HEK293 (cell line): Measurements from ENCODE around the gene HID1.

ENCODE experiments used
- KLF17 ChIP-seq: fragments of 450-650 bp; formaldehyde crosslinking; IDR thresholded peaks from 2 replicates; pipeline ENCODE4 v1.5.1; 2016; ENCODE audit warnings: missing biosample characterization, missing genetic modification characterization
- PATZ1 ChIP-seq: fragments of 450-650 bp; formaldehyde crosslinking; IDR thresholded peaks from 2 replicates; pipeline ENCODE4 v1.5.1; 2016; ENCODE audit warnings: missing biosample characterization, missing genetic modification characterization
- PRDM4 ChIP-seq: fragments of 450-650 bp; formaldehyde crosslinking; IDR thresholded peaks from 2 replicates; pipeline ENCODE4 v1.5.1; 2017; ENCODE audit warnings: missing biosample characterization, missing genetic modification characterization
- ZBTB44 ChIP-seq: fragments of 450-650 bp; IDR thresholded peaks from 2 replicates; pipeline ENCODE4 v1.5.1; 2018; ENCODE audit warnings: missing biosample characterization, mild to moderate bottlenecking, missing genetic modification characterization
- ZBTB8A ChIP-seq: fragments of 450-650 bp; formaldehyde crosslinking; IDR thresholded peaks from 2 replicates; pipeline ENCODE4 v1.5.1; 2016; ENCODE audit warnings: missing biosample characterization, missing genetic modification characterization
- ZEB2 ChIP-seq: fragments of 450-650 bp; formaldehyde crosslinking; IDR thresholded peaks from 2 replicates; pipeline ENCODE4 v1.5.1; 2016; ENCODE audit warnings: missing biosample characterization, missing genetic modification characterization
- ZFHX2 ChIP-seq: fragments of 450-650 bp; formaldehyde crosslinking; conservative IDR thresholded peaks from 2 replicates; pipeline ENCODE4 v1.5.1; 2016; ENCODE audit warnings: missing biosample characterization, missing genetic modification characterization
- ZFP69B ChIP-seq: fragments of 450-650 bp; formaldehyde crosslinking; IDR thresholded peaks from 2 replicates; pipeline ENCODE4 v1.5.1; 2016; ENCODE audit warnings: missing biosample characterization, missing genetic modification characterization
- ZIC2 ChIP-seq: fragments of 450-650 bp; formaldehyde crosslinking; IDR thresholded peaks from 2 replicates; pipeline ENCODE4 v1.5.1; 2016; ENCODE audit warnings: missing biosample characterization, missing genetic modification characterization
- ZNF10 ChIP-seq: fragments of 450-650 bp; formaldehyde crosslinking; IDR thresholded peaks from 2 replicates; pipeline ENCODE4 v1.5.1; 2017; ENCODE audit warnings: missing biosample characterization, missing genetic modification characterization
- ZNF146 ChIP-seq: fragments of 450-650 bp; formaldehyde crosslinking; IDR thresholded peaks from 2 replicates; pipeline ENCODE4 v1.5.1; 2016; ENCODE audit warnings: missing biosample characterization, missing genetic modification characterization
- ZNF155 ChIP-seq: fragments of 450-650 bp; formaldehyde crosslinking; IDR thresholded peaks from 2 replicates; pipeline ENCODE4 v1.5.1; 2016; ENCODE audit warnings: missing biosample characterization, missing genetic modification characterization
- ZNF18 ChIP-seq: fragments of 450-650 bp; formaldehyde crosslinking; IDR thresholded peaks from 2 replicates; pipeline ENCODE4 v1.5.1; 2016; ENCODE audit warnings: missing biosample characterization, missing genetic modification characterization
- ZNF214 ChIP-seq: fragments of 450-650 bp; formaldehyde crosslinking; IDR thresholded peaks from 2 replicates; pipeline ENCODE4 v1.5.1; 2017; ENCODE audit warnings: missing biosample characterization, mild to moderate bottlenecking, missing genetic modification characterization, borderline replicate concordance
- ZNF24 ChIP-seq: fragments of 450-650 bp; formaldehyde crosslinking; IDR thresholded peaks from 2 replicates; pipeline ENCODE4 v1.5.1; 2016; ENCODE audit warnings: missing biosample characterization, missing genetic modification characterization
- ZNF335 ChIP-seq: fragments of 450-650 bp; formaldehyde crosslinking; conservative IDR thresholded peaks from 2 replicates; pipeline ENCODE4 v1.5.1; 2016; ENCODE audit warnings: missing biosample characterization, missing genetic modification characterization
- ZNF510 ChIP-seq: fragments of 450-650 bp; formaldehyde crosslinking; IDR thresholded peaks from 2 replicates; pipeline ENCODE4 v1.5.1; 2018; ENCODE audit warnings: mild to moderate bottlenecking, missing genetic modification characterization, missing biosample characterization; ENCODE audit not compliant: insufficient replicate concordance
- ZNF529 ChIP-seq: fragments of 450-650 bp; formaldehyde crosslinking; IDR thresholded peaks from 2 replicates; pipeline ENCODE4 v1.5.1; 2017; ENCODE audit warnings: missing genetic modification characterization, missing biosample characterization; ENCODE audit not compliant: insufficient replicate concordance
- ZNF558 ChIP-seq: fragments of 450-650 bp; formaldehyde crosslinking; IDR thresholded peaks from 2 replicates; pipeline ENCODE4 v1.5.1; 2016; ENCODE audit warnings: missing biosample characterization, missing genetic modification characterization
- ZNF621 ChIP-seq: fragments of 450-650 bp; formaldehyde crosslinking; IDR thresholded peaks from 2 replicates; pipeline ENCODE4 v1.5.1; 2017; ENCODE audit warnings: missing biosample characterization, missing genetic modification characterization
- ZNF654 ChIP-seq: fragments of 450-650 bp; formaldehyde crosslinking; IDR thresholded peaks from 2 replicates; pipeline ENCODE4 v1.5.1; 2016; ENCODE audit warnings: low read depth, missing biosample characterization, missing genetic modification characterization
- ZNF692 ChIP-seq: fragments of 450-650 bp; formaldehyde crosslinking; IDR thresholded peaks from 2 replicates; pipeline ENCODE4 v1.5.1; 2016; ENCODE audit warnings: missing biosample characterization, missing genetic modification characterization
- ZNF701 ChIP-seq: fragments of 450-650 bp; formaldehyde crosslinking; IDR thresholded peaks from 2 replicates; pipeline ENCODE4 v1.5.1; 2016; ENCODE audit warnings: missing biosample characterization, missing genetic modification characterization
- ZNF776 ChIP-seq: fragments of 450-650 bp; formaldehyde crosslinking; IDR thresholded peaks from 2 replicates; pipeline ENCODE4 v1.5.0; 2017; ENCODE audit warnings: missing biosample characterization, missing genetic modification characterization, borderline replicate concordance
- ZSCAN18 ChIP-seq: fragments of 450-650 bp; formaldehyde crosslinking; IDR thresholded peaks from 2 replicates; pipeline ENCODE4 v1.5.1; 2016; ENCODE audit warnings: missing biosample characterization, missing genetic modification characterization
- ZSCAN4 ChIP-seq: fragments of 450-650 bp; formaldehyde crosslinking; IDR thresholded peaks from 2 replicates; pipeline ENCODE4 v1.5.1; 2017; ENCODE audit warnings: missing biosample characterization, missing genetic modification characterization

HID1 gene

GRCh38 chr17:74923538-74924249 lies 48.9 kb downstream of the HID1 start (continued):
- TF ChIP-seq ZSCAN18 (tag by site-specific recombination) (no peak), ZEB2 (peak; percentile 63; the same call in 1 of the 2 replicates), ZNF18 (tag by site-specific recombination) (no peak), ZNF155 (tag by site-specific recombination) (no peak), KLF17 (tag by site-specific recombination) (peak; percentile 62; the same call in 1 of the 2 replicates), ZNF214 (tag by site-specific recombination) (no peak), ZNF621 (tag by site-specific recombination) (no peak), ZNF10 (tag by site-specific recombination) (no peak), ZBTB44 (tag by site-specific recombination) (no peak), ZNF24 (no peak), ZNF776 (tag by site-specific recombination) (no peak), PRDM4 (tag by site-specific recombination) (no peak), ZNF146 (tag by site-specific recombination) (no peak), ZSCAN4 (tag by site-specific recombination) (no peak), ZNF692 (tag by site-specific recombination) (no peak; the same call in 1 of the 2 replicates), ZNF529 (no peak), ZBTB8A (tag by site-specific recombination) (peak; percentile 59), ZFP69B (0 out of 2 replicates have a peak, but pooled peaks have one; percentile 51), ZFHX2 (tag by site-specific recombination) (peak; percentile 40; the same call in 1 of the 2 replicates), ZNF335 (peak; percentile 48; the same call in 1 of the 2 replicates), ZNF510 (no peak), PATZ1 (tag by site-specific recombination) (peak; percentile 9; the same call in 1 of the 2 replicates), ZNF654 (tag by site-specific recombination) (peak; percentile 44; the same call in 1 of the 2 replicates), ZNF558 (tag by site-specific recombination) (no peak), ZIC2 (tag by site-specific recombination) (no peak), ZNF701 (tag by site-specific recombination) (no peak)
